Ecto neural progenitor cell (in vitro differentiated cells): ENCODE data around the gene LPAR6.

Experiments used
- DNase-seq: peaks from one replicate; pipeline ENCODE4 v3.0.0-alpha.2; 2018; ENCODE audit warnings: low spot score

Gene LPAR6

DNA sequence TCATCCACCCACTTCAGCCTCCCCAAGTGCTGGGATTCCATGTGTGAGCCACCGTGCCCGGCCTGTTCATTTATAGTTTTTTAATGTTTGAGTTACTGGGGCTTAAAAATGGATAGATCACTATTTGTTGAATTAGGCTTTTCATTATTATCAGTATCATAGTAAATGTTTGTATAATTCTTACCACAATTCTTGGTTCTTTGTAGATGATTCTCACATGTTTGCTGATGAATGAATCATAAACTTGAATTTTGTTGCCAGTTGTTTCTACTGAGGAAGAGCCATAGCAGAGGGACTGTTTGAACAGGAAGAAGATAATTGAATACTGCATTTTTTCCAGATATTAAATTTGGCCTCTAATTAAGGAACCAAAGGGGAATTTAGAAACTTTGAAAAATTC lies 2.6 kb upstream of the LPAR6 start:
- no peak for DNase-seq

DNA sequence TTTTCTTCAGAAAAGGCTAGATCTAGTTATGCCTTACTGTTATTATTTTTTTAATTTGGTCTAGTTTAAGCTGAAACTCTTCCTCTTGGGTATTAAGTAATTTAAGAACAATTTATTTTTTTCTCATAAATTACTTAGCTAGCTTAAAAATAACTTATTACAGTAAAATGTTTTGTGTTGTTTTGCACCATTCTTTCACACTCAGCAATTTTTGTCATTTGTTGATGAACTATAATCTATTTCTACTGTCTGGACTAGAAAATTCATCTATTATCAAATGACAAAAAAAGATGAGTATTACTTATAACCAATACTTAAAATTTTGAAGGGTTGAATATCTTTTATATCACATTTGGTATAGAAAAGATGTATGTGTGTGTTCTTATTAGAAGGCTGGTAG lies 1.6 kb upstream of the LPAR6 start:
- DNase-seq, result no peak

DNA sequence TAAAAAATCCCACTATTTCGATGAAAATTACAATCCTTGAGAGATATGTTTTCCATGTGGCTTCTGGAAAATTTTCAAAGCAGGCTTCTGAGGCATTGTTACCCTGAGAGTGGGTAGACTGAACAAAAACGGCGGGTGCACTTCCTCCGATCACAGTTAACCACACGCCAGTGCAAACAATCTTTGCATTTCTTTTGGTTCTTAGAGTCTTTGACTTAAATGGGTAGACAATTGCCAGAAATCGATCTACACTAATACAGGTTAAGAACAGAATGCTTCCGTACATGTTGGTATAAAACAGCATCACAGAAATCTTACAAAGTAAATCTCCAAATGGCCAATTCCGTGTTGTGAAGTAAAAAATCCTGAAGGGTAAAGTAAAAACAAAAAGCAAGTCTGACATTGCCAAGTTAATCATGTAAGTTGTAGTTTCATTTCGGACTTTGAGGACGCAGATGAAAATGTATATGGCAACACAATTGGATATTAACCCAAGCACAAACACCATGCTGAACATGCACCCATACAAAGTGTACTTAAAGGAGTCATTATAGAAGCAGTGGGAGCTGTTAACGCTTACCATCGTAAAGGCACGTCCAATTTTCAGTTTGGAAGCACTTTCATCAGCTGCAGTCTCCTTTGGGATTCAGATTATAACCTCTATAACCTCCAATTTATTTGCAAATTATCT lies 927 bp downstream of the LPAR6 start:
- DNase-seq, result no peak

DNA sequence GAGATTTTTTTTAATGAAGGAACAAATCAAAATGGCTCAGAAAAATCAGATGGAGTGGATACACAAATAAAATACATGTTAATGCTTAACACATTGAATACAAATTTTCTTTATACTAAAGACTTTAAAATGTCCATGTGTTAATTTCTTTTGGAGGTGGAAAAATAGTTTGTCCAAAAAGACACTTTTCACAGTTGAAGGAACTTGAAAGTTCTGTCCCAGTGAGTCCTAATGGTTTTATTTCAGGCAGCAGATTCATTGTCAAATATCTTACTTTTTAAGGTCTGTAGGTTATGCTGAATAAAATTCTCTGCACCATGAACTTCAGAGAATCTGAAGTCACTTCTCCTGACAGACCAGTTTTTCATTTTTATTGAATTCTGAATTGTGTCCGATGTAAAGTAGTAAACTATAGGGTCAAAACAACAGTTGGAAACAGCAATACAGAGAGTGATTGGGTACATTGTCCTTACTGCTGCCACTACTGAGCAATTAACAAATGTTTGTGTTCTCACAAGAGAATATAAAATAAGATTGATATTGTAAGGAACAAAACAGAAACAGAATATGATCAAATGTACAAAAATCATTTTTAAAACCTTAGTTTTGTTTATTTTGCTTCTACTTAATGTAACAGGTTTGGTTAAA lies 1.6 kb downstream of the LPAR6 start:
- no peak for DNase-seq

DNA sequence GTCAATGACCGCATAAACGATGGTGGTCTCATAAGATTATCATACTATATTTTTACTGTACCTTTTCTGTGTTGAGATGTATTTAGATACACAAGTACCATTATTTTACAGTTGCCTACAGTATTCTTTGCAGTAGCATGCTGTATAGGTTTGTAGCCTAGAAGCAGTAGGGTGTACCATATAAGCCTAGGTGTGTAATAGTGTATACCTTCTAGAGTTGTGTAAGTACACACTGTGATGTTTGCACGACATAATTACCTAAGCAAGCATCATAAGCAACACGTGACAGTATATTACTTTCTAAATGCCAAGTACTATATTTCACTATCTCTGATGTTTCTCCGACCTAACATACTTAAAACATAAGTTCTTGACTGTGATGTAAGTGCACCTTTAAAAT lies 2.7 kb downstream of the LPAR6 start:
- no peak for DNase-seq

DNA sequence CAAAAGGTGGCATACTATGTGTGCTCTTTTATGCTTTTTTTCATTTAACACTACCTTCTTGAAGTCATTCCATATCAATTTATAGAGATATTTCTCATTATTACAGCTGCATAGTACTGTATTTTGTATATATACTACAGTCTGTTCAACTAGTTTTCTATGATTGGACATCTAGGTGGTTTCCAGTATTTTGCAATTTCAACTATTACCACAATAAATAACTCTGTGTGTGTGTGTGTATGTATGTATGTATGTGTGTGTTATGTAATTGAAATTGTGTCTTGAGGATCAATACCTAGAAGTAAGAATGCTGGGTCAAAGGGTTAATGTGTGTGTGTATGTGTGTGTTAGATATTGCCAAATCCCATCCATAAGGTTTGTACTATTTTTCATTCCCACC lies 7.0 kb downstream of the LPAR6 start:
- DNase-seq, result no peak

DNA sequence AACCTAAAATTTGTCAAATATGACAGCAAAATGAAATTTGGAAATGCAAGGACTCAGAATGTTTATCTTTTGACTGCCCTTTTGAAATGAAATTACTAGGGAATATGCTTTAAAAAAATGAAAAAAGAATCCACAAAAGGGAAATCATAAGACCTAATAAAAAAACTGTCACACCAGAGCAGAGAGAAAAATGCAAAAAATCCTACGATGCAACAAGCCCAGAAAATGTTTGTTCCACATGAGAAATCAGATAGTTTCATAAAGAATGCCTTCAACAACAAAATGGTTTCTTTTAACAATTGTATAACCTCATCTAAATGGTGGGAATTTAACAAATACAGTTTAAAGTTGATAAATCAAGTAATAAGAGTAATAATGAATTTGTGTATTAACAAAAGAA lies 8.0 kb downstream of the LPAR6 start:
- DNase-seq, result no peak

DNA sequence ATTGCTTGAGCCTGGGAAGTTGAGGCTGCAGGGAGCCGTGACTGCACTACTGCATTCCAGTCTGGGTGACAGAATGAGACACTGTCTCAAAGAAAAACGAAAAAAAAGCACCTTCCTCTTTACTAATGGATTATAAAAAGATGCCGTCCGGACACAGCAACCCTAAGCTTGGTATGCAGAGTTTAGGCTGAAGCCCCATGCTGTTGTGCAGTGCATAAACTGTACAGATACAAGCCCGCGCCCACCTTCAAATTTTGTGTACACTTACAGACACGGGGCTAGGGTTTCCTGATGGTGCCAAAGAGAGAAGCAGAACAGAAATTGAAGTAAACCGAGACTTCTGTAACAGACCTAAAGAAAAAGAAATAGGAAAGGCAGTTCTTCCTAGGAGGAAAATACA lies 9.0 kb downstream of the LPAR6 start:
- DNase-seq, result no peak

DNA sequence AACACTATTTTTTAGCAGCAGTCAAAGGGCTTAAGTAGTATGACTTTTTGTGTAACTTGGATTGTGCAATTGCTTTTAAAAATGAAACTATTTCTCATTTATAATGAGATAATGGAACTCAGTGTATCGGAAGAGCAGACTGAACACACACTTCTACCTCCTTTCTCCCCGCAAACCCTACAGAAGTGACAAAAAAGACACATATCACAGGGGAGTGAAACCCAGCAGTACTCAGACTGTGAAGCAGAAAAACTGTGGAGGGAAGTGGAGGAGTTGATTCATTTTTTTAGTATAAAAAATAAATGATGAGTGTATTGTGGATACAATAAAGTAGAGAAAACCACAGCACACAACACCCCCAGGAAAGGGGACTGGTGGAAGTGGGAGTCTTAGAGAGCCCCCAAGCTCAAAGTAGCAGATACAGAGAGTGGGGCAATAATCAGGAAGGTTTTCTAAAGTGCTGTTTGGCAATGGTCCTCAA lies 9.7 kb downstream of the LPAR6 start:
- no peak for DNase-seq

DNA sequence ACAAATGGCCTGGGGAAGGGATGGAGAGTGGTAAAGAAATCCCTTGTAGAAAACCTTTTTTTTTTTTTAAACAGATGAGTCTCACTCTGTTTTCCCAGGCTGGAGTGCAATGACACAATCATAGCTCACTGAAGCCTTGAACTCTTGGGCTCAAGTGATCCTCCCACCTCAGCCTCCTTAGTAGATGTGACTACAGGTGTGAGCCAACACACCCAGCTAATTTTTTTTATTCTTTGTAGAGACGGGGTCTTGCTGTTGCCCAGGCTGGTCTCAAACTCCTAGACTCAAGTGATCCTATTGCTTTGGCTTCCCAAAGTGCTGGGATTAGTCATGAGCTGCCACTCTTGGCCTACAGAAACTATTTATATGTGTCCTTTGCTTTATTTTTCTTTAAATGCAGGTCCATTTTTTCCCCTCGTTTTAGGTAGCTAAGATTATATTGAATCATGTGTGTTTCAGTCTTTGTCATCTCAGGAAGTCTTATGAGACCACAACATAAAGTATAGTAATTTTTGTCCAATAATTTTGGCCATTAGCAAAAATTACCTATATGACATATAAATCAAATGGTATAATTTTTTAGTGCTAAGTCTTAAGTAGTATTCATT lies 10.5 kb downstream of the LPAR6 start:
- DNase-seq, result no peak

DNA sequence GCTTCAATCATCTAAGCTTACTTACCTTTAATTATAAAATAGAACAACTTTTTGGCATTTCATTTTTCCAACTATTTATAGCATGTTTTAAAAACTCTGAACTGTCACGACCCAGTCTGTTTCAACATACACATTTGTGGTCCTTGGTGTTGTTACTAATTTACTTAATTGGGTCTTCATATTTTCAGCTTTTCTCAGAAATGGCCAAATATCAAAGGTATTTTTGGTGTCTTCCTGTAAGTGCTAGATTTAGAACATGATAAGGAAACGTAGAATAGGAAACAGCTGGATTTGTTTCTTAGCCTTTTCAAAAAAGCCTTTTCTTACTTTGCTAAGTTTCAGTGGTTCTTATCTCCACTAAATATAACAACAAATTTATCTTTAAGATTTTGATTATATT lies 11.4 kb downstream of the LPAR6 start:
- DNase-seq, result no peak

DNA sequence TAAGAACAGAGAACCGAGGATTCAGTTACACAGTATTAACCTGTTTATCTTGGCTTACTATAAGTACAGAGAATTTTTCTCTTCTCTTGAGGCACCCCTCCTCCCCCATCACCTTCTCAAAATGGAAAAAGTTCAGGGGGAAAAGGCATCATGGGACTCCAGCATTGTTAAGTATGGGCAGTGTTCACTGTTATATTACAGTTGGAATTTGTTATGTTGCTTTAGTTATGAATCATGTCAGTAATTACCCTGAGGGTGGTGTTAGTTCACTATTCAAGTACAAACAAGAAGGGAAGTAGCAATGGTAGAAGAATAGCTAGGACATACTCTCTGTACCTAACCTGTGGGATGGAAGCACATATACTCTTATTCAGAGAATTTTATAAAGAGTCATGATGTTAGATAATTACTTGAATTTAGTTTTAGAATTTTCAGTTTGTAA lies 12.0 kb downstream of the LPAR6 start:
- no peak for DNase-seq

DNA sequence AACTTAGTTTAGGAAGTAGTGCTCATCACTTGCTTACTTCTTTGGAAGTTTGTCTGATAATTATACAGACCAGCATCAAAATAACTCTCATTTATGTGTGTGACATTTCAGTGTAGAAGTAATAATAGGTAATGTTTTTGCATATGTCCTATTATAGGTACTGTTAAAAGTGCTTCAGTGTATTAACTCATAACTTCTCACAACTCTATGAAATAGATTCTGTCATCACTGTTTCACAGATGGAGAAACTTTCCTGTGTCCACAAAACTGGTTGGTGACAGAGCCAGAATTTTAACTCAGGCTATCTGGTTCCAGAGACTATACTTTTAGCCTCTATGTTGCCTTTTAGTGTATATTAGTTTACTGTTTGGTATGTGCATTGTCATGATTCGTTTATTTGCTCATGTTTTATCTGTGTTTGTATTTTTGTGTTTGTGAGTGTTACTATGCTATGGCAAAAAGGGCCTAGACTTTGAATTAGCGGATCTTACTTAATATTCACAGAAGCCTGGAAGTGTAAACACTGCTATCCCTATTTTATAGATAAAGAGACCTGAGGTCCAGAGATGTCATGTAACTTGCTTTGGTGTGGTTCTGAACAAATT lies 12.7 kb downstream of the LPAR6 start:
- no peak for DNase-seq

DNA sequence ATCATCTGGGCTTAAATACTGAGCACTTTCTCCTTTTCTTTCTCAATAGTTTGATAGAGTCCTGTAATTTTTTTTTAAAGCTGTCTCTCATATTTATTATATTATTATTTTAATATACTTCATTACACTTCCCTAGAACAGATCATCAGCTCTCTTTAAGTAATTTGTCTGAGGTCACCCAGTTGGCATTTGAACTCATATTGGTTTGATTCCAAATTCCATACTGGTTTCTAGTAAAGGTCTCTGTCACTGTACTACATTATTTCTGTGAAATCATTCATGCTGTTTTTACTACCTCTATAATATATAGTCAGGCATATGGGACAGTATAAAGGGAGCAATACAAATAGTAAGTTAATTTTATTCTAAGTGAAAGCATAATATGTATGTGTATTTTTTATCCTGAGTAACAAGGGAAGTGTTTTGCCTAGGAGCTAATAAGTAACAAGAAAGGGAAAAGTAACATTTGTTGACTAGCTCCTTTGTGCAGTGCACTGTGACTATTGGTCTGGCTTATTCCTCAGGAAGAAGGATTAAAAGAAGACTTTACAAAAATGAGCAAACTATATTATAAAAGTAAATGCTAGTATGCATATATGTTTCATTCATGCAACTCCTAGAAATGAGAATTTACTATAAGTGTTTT lies 14.3 kb downstream of the LPAR6 start:
- no peak for DNase-seq

DNA sequence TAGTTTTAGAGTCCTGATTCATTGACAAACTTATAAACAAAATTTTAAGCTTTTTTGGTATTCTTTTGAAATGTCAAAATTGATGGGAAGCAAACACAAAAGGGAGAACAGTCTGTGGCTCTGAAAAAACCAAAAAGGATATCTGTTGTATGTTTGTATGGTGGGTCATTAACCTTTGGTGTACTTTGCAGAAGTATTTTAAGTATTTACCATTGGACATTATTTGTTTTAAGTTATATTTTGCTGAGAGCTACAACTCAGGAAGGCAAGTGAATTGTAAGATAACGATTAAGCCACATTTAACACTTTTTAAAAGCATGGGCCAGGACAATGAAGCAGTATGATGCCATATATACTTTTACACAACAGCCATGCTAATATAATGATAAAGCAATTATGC lies 15.2 kb downstream of the LPAR6 start:
- DNase-seq, result no peak

DNA sequence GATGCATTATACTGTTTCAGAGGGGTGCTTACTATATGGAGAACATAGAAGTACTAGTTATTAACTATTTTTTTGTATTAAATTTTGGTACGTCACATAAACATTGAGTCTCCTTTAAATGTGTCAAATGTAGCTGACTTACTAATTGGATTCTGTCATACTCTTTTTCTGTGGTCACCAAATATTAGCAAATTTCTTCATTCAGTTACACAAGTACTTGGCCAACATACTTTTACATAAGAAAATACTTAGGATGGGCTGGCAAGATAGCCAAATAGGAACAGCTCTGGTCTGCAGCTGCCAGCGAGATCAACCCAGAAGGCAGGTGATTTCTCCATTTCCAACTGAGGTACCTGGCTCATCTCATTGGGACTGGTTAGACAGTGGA lies 19.2 kb downstream of the LPAR6 start:
- DNase-seq, result no peak

DNA sequence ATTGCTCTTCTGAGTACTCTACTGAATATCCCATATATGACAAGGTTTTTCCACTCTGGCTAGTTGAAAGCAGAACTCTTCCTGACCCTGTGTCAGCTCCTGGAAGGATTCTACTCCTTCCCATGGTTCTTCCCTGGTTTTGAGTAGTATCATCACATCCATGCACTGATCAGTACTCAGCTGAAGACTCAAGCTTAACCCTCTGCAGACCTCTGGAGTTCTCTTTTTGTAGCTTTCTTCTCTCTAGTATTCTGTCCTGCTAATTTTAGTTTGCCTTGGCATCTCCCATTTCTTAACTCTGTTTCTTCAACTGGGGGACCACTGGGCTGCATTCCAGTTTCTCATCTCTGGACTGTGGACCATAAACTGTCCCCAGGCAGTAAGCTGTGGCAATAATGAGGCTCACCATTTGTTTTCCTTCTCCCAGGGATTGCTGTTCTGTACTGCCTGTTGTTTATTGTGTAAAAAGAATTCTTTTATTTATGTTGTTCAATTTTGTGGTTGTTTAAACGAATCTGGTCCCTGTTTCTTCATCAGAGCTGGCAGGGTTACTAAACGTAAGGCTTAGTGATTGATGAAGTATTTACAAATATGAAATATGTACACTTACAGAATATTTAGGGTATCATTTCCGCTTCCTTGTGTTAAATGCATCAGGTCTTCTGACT lies 19.7 kb downstream of the LPAR6 start:
- no peak for DNase-seq

DNA sequence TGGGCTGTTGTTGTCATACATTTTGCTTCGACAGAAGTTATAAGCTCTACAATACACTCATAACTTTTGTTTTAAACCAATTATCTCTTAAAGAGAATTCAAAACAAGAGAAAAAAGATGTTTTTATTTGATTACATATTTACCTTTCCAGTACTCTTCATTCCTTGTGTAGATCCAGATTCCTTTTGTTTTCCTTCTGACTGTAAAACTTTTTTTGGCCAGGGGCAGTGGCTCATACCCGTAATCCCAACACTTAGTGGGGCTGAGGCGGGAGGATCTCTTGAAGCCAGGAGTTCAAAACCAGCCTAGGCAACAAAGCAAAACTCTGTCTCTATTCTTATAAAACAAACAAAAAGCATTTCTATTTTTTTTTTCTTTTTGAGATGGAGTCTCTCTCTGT lies 21.7 kb downstream of the LPAR6 start:
- DNase-seq, result no peak

DNA sequence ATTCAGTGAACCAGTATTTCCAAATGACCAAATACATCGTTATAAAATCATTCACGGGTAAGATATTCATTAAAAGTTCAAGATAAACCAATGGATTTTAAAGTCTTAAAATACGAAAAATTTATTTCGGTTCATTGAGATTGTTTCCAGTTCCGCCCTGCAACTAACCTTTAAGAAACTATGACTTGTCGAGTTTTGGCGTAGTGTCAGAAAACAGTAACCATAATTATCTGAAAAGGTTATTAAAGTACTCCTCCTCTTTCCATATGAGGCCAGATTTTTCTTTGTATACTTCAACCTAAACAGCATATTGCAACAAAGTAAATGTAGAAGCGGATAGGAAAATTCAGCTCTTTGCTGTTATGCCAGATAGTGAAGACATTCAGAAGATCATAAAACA lies 26.1 kb downstream of the LPAR6 start:
- DNase-seq, result no peak

DNA sequence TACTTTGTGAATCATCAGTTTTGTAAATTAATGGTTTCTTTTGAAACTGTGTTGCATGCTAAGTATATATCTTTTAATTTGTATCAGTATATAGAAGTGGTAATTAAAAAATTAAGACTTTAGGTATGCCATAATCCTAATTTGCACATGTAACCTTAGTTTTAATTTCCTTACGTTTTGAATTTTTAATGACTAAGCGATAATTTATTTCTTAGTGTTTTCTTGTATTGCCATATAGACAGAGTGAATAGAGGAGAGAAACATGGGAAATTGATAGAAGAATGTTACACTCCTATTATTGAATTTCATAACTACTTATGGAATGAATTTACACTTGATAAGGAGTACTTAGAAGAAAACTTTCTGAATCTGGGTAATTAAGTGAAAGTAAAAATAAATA lies 29.5 kb downstream of the LPAR6 start:
- no peak for DNase-seq

DNA sequence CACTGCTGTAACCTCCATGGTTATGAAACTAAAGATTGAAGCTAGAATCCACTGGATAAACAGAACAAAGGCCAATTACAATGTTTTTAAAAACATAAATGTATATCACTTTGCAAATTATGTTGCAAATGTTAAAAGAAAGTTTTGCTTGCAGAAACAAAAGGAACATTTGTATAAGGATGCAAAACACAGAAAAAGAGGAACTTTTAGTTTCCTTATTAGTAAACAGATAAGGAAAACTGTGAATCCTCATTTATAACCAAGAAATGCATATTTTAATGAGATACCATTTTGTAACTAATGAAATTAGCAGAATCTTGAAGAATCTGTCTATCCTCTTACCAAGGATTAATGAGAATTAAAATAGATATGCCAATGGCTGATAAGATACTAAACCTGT lies 32.3 kb downstream of the LPAR6 start:
- no peak for DNase-seq

DNA sequence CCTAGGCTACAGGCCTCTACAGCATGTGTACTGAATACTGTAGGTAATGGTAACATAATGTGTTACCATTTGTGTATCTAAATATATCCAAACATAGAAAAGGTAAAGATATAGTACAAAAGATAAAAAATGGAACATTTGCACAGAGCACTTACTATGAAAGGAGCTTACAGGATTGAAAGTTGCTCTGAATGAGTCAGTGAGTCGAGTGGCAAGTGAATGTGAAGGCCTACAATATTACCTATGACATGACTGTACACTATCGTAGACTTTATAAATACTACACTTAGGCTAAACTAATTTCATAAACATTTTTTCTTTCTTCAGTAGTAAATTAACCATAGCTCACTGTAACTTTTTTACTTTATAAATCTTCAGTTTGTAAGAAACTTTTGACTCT lies 35.1 kb downstream of the LPAR6 start:
- DNase-seq, result no peak
